SU-DHL-6 (cell line): ENCODE data around the gene TMEM154.
A peak's percentile ranks its signal among the peaks of the same experiment; 100 is the strongest.

ENCODE experiments used
- H2AFZ ChIP-seq: fragments of 200-600 bp; sonication (generic); 2 replicates; pipeline ENCODE4 v1.6.1; 2014; ENCODE audit warnings: low read depth, mild to moderate bottlenecking, moderate library complexity, mixed read lengths, antibody characterized with exemption, low read length; ENCODE audit not compliant: severe bottlenecking
- H3F3A ChIP-seq: fragments of 200-600 bp; shearing (Covaris generic); 2 replicates; pipeline ENCODE4 v1.6.0; 2016; ENCODE audit warnings: antibody characterized with exemption, mild to moderate bottlenecking; ENCODE audit not compliant: insufficient read depth
- H3K27ac ChIP-seq: fragments of 200-600 bp; sonication (generic); 2 replicates; pipeline ENCODE4 v1.5.1; 2016; ENCODE audit warnings: low read depth, mild to moderate bottlenecking, low read length, moderate library complexity, mixed read lengths
- H3K27me3 ChIP-seq: fragments of 200-600 bp; sonication (generic), shearing (Covaris generic); 2 replicates; pipeline ENCODE4 v1.6.0; 2014; ENCODE audit warnings: mild to moderate bottlenecking, low read length
- H3K36me3 ChIP-seq: fragments of 200-600 bp; sonication (generic); 2 replicates; pipeline ENCODE4 v1.6.1; 2014; ENCODE audit warnings: mild to moderate bottlenecking, low read length, mixed read lengths
- H3K4me2 ChIP-seq: fragments of 300-600, 200-600 bp; shearing (Covaris generic), sonication (generic); 2 replicates; pipeline ENCODE4 v1.6.0; 2014; ENCODE audit warnings: low read length, low read depth, mild to moderate bottlenecking; ENCODE audit not compliant: poor library complexity, severe bottlenecking
- H3K4me3 ChIP-seq: fragments of 200-600 bp; sonication (generic); 2 replicates; pipeline ENCODE4 v1.5.1; 2014; ENCODE audit warnings: antibody characterized with exemption, low read length, mild to moderate bottlenecking, mixed read lengths; ENCODE audit not compliant: insufficient read depth, poor library complexity, severe bottlenecking
- H3K79me2 ChIP-seq: fragments of 200-600 bp; sonication (generic); 2 replicates; pipeline ENCODE4 v1.6.1; 2014; ENCODE audit warnings: mild to moderate bottlenecking, low read length, moderate library complexity; ENCODE audit not compliant: insufficient read depth
- H3K9ac ChIP-seq: fragments of 200-600 bp; sonication (generic); 2 replicates; pipeline ENCODE4 v1.7.0; 2014; ENCODE audit warnings: mild to moderate bottlenecking, low read length
- H3K9me2 ChIP-seq: fragments of 200-600 bp; sonication (generic); replicated peaks from 2 replicates; pipeline ENCODE4 v1.6.1; 2014; ENCODE audit warnings: low read length; ENCODE audit not compliant: insufficient read depth
- H3K9me3 ChIP-seq: fragments of 200-600 bp; sonication (generic); 2 replicates; pipeline ENCODE4 v1.6.1; 2014; ENCODE audit warnings: low read length, mixed read lengths; ENCODE audit not compliant: insufficient read depth
- H4K20me1 ChIP-seq: fragments of 200-600 bp; sonication (generic); 2 replicates; pipeline ENCODE4 v1.6.1; 2014; ENCODE audit warnings: low read depth, mild to moderate bottlenecking, antibody characterized with exemption, low read length, moderate library complexity, mixed read lengths
- EZH2phosphoT487 ChIP-seq: fragments of 200-600 bp; sonication (generic), shearing (Covaris generic); conservative IDR thresholded peaks from 2 replicates; pipeline ENCODE4 v1.6.1; 2018; ENCODE audit warnings: mild to moderate bottlenecking, antibody characterized with exemption, low read length, moderate library complexity, mixed read lengths
- TF ChIP-seq, protein P1 (sequence below): fragments of 200-600 bp; sonication (generic); IDR thresholded peaks from one replicate; pipeline ENCODE4 v1.5.1; 2017; ENCODE audit warnings: antibody characterized with exemption, mild to moderate bottlenecking, low read length, moderate library complexity; ENCODE audit not compliant: insufficient read depth, poor library complexity, severe bottlenecking

Gene TMEM154

DNA sequence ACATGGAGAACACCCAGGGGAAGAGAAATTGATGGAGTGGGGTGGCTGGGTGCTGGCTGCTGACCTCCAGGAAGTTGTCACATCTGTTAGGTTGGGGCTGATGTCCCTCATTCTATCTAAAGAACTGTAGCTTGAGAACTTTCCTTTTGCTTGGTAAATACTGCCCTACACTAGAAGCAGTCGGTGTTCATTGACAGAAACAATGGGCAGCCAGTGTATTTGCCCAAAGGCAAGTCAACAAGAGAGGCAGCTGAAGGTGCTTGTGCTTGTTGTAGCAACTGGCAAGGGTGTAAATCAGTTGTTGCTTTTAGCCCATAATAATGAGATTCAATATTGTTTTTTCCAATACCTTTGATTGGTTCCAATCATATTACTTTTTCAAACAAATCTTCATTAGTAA, 956 bp downstream of the TMEM154 start:
- H3K9me2 ChIP-seq, result no peaks in the 10 kb centered on the region
- peak overlapping the region; percentile 78 for H3K4me3 ChIP-seq

DNA sequence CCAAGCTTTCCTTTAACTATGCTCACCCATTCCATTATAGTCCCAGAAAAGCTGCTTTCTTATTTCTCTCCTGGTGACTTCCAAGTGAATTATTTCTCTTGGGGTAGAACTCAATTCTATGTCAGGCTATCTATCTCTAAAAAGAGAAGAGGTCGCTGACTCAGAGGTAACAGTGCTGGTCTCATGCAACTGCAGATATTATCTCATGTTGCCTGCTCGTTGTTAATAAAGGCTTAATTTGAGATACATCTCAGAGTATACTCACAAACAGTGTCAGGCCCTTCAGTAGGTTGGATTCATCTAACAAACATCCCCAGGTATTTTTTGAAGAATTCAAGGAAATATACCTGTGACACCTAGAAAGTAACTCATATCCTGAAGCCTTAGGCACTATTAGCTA, 2.7 kb downstream of the TMEM154 start:
- peaks cover 68% of the 10 kb centered on the region for H3F3A ChIP-seq
- H4K20me1 ChIP-seq, result no peaks in the 10 kb centered on the region
- H2AFZ ChIP-seq, result no peak overlapping the region
- H3K9me3 ChIP-seq, result no peaks in the 10 kb centered on the region
- no peak for TF ChIP-seq EZH2phosphoT487
- TF ChIP-seq, protein P1, sequence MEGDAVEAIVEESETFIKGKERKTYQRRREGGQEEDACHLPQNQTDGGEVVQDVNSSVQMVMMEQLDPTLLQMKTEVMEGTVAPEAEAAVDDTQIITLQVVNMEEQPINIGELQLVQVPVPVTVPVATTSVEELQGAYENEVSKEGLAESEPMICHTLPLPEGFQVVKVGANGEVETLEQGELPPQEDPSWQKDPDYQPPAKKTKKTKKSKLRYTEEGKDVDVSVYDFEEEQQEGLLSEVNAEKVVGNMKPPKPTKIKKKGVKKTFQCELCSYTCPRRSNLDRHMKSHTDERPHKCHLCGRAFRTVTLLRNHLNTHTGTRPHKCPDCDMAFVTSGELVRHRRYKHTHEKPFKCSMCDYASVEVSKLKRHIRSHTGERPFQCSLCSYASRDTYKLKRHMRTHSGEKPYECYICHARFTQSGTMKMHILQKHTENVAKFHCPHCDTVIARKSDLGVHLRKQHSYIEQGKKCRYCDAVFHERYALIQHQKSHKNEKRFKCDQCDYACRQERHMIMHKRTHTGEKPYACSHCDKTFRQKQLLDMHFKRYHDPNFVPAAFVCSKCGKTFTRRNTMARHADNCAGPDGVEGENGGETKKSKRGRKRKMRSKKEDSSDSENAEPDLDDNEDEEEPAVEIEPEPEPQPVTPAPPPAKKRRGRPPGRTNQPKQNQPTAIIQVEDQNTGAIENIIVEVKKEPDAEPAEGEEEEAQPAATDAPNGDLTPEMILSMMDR, result no peak
- peaks cover 67% of the 10 kb centered on the region for H3K79me2 ChIP-seq
- peak overlapping the region; percentile 72 for H3K9ac ChIP-seq
- peak overlapping the region; percentile 56 for H3K4me3 ChIP-seq
- H3K36me3 ChIP-seq, result peaks cover 5% of the 10 kb centered on the region; the same call in 1 of the 2 replicates
- peak overlapping the region; percentile 93 for H3K27ac ChIP-seq
- H3K9me2 ChIP-seq, result no peaks in the 10 kb centered on the region
- peak overlapping the region; percentile 93 for H3K4me2 ChIP-seq
- no peaks in the 10 kb centered on the region for H3K27me3 ChIP-seq

More for the DNA sequence above, 956 bp downstream of the TMEM154 start:
- peak overlapping the region; percentile 72 for H3K9ac ChIP-seq
- H3K4me2 ChIP-seq, result peak overlapping the region; percentile 93
- H3K9me3 ChIP-seq, result no peaks in the 10 kb centered on the region
- H3K27me3 ChIP-seq, result no peaks in the 10 kb centered on the region
- no peak for TF ChIP-seq EZH2phosphoT487
- TF ChIP-seq, protein P1, result no peak
- peaks cover 50% of the 10 kb centered on the region for H3K79me2 ChIP-seq
- peak overlapping the region; percentile 93 for H3K27ac ChIP-seq
- H2AFZ ChIP-seq, result no peak overlapping the region
- no peaks in the 10 kb centered on the region for H4K20me1 ChIP-seq
- H3K36me3 ChIP-seq, result 0 out of 2 replicates have a peak, but pooled peaks cover 3% of the 10 kb centered on the region
- peaks cover 53% of the 10 kb centered on the region for H3F3A ChIP-seq

DNA sequence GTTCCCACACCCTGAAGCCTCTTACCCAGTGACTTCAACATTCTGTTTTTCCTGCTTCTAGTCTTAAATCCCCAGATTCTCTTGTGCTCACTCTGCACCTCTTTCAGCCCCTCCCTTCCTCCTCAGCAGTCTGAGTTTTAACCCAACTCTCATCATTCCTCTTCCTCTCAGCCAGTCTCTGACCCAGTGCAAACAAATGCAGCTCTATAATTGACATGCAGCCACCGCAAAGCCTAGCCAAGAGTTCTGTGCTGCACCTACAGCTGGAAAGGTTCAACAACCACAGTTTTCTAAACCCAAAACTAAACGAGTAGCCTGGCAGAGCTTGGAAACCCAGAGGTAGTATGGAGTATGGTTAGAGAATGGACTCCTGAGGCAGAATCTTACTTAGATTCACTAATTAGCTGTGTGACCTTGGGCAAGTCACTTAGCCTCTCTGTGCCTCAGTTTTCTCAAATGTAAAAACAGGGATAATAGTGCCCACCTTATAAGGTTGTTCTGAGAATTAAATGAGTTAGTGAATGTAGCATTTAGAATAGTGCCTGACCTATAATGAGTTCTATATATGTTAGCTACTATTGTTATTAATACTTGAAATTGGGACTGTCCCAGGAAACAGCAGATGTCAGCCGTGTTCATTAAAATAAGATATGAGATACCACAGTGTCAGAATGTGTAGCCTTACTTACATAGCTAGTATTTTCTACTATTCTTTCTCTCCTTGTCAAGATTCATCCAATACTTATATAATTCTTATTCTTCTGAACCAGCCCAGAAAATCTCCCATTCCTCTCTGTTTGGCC, 3.5 kb downstream of the TMEM154 start:
- Histone ChIP-seq H3K4me2 (peak overlapping the region; percentile 93), H3K79me2 (peaks cover 69% of the 10 kb centered on the region), H3K9ac (peak overlapping the region; percentile 72), H4K20me1 (no peaks in the 10 kb centered on the region), H3K9me2 (no peaks in the 10 kb centered on the region), H2AFZ (no peak overlapping the region), H3F3A (peaks cover 70% of the 10 kb centered on the region), H3K27ac (peak overlapping the region; percentile 93), H3K4me3 (peak overlapping the region; percentile 56), H3K9me3 (no peaks in the 10 kb centered on the region), H3K27me3 (no peaks in the 10 kb centered on the region), H3K36me3 (peaks cover 5% of the 10 kb centered on the region; the same call in 1 of the 2 replicates)
- TF ChIP-seq, protein P1, result no peak
- no peak for TF ChIP-seq EZH2phosphoT487
